KG1 (cell line): ENCODE measurements around the gene PICK1.

Experiments
- DNase-seq: peaks from one replicate; lab custom pipeline; 2025; lab: John Stamatoyannopoulos, UW

The PICK1 gene

GRCh38 chr22:38049812-38050619 is 7.2 kb upstream of the PICK1 start:
- DNase-seq = no peak

GRCh38 chr22:38050720-38051119 is 6.5 kb upstream of the PICK1 start:
- DNase-seq = no peak

- no peak for DNase-seq
Observed at GRCh38 chr22:38051261-38051660, 5.9 kb upstream of the PICK1 start.

GRCh38 chr22:38051900-38052862 is 5.0 kb upstream of the PICK1 start:
- DNase-seq = peak; percentile 59

- no peak for DNase-seq
Observed at GRCh38 chr22:38062791-38063190, 5.6 kb downstream of the PICK1 start.

GRCh38 chr22:38065539-38065938 is 8.3 kb downstream of the PICK1 start:
- DNase-seq = no peak

- no peak for DNase-seq
Observed at GRCh38 chr22:38066381-38067027, 9.3 kb downstream of the PICK1 start.

- no peak for DNase-seq
Observed at GRCh38 chr22:38067028-38067415, 9.8 kb downstream of the PICK1 start.

GRCh38 chr22:38067761-38068360 is 10.7 kb downstream of the PICK1 start:
- no peak for DNase-seq

- no peak for DNase-seq
Observed at GRCh38 chr22:38068641-38069371, 11.6 kb downstream of the PICK1 start.

GRCh38 chr22:38069372-38070249 is 12.4 kb downstream of the PICK1 start:
- DNase-seq = no peak

- no peak for DNase-seq
Observed at GRCh38 chr22:38070250-38070921, 13.2 kb downstream of the PICK1 start.

GRCh38 chr22:38071421-38072321 is 14.5 kb downstream of the PICK1 start:
- no peak for DNase-seq

GRCh38 chr22:38072322-38073149 is 15.3 kb downstream of the PICK1 start:
- no peak for DNase-seq

GRCh38 chr22:38073150-38074130 is 16.2 kb downstream of the PICK1 start:
- DNase-seq = no peak
